Measurements from ENCODE around the gene IQCE.
"Not testable (repeated sequence)": the region's sequence is repeated elsewhere in the genome, so short reads cannot be mapped to it uniquely, and the experiment has no call there.

Gene IQCE

GRCh38 chr7:2554661-2555111 lies 4.1 kb upstream of the IQCE start:
- peak overlapping the region; percentile 97 to 100 (median 99) for H3K4me2 ChIP-seq
- H4K20me1 ChIP-seq, result peaks cover 0 to 25% (median 17%) of the 10 kb centered on the region in 11 experiments; a peak in 17 of 22 replicates
- H3K9ac ChIP-seq, result peak overlapping the region; percentile 91 to 100 (median 99)
- H3K27me3 ChIP-seq, result no peaks in the 10 kb centered on the region
- H3K4me3 ChIP-seq, result peak overlapping the region; percentile 60 to 79 (median 70)
- peaks cover 56 to 67% (median 60%) of the 10 kb centered on the region in 10 experiments for H3K4me1 ChIP-seq
- H3K36me3 ChIP-seq, result peaks cover 22 to 40% (median 28%) of the 10 kb centered on the region in 11 experiments
- peak overlapping the region in 10 of 11 experiments; percentile 95 to 100 (median 100); a peak in 19 of 22 replicates for H3K27ac ChIP-seq
- TF ChIP-seq Cebpa-rat (IDR thresholded peaks at IDR 0.05), result no peak
- H3K9me3 ChIP-seq (replicated peaks in 1 of 11), result no peaks in the 10 kb centered on the region

GRCh38 chr7:2555121-2556052 lies 3.4 kb upstream of the IQCE start, which contains the start of gene BRAT1:
Gene BRAT1, minus strand, starts transcription at chr7:2555524. Its CDS starts 1,093 bp downstream, at chr7:2554431.
- TF ChIP-seq Cebpa-rat (IDR thresholded peaks at IDR 0.05), result no peak
- no peaks in the 10 kb centered on the region for H3K9me3 ChIP-seq (replicated peaks in 1 of 11)
- peaks cover 0 to 23% (median 12%) of the 10 kb centered on the region in 11 experiments; a peak in 12 of 22 replicates for H4K20me1 ChIP-seq
- no peaks in the 10 kb centered on the region for H3K27me3 ChIP-seq
- peaks cover 16 to 33% (median 22%) of the 10 kb centered on the region in 11 experiments; a peak in 21 of 22 replicates for H3K36me3 ChIP-seq
- H3K4me2 ChIP-seq, result peak within 1 kb of the TSS; percentile 97 to 100 (median 99)
- H3K9ac ChIP-seq, result peak within 1 kb of the TSS; percentile 91 to 100 (median 99)
- peaks cover 59 to 74% (median 65%) of the 10 kb centered on the region in 10 experiments for H3K4me1 ChIP-seq
- peak within 1 kb of the TSS; percentile 60 to 79 (median 70) for H3K4me3 ChIP-seq
- H3K27ac ChIP-seq, result peak within 1 kb of the TSS; percentile 95 to 100 (median 100)

GRCh38 chr7:2559283-2559950 lies 638 bp downstream of the IQCE start:
- Histone ChIP-seq H3K9me3 (replicated peaks in 1 of 11) (no peaks in the 10 kb centered on the region), H4K20me1 (peaks cover 0 to 8% (median 3%) of the 10 kb centered on the region in 11 experiments; a peak in 6 of 22 replicates), H3K4me2 (peak overlapping the region; percentile 92 to 100 (median 99)), H3K36me3 (no peaks in the 10 kb centered on the region), H3K4me1 (peaks cover 44 to 49% (median 47%) of the 10 kb centered on the region in 10 experiments), H3K27me3 (no peaks in the 10 kb centered on the region), H3K9ac (peak overlapping the region; percentile 73 to 86 (median 81)), H3K27ac (peak overlapping the region; percentile 29 to 72 (median 66); a peak in 21 of 22 replicates), H3K4me3 (peak overlapping the region; percentile 81 to 95 (median 84))
- TF ChIP-seq Cebpa-rat (IDR thresholded peaks at IDR 0.05), result no peak

GRCh38 chr7:2563955-2564354 lies 5.2 kb downstream of the IQCE start:
- H3K4me1 ChIP-seq, result peaks cover 29 to 44% (median 39%) of the 10 kb centered on the region in 10 experiments
- H3K4me3 ChIP-seq; H3K9me3 ChIP-seq (replicated peaks in 1 of 11); H3K27ac ChIP-seq; H3K4me2 ChIP-seq; H3K27me3 ChIP-seq; H3K9ac ChIP-seq; H3K36me3 ChIP-seq: not testable (repeated sequence)
- H4K20me1 ChIP-seq, result peaks cover 0 to 33% (median 4%) of the 10 kb centered on the region in 11 experiments; a peak in 9 of 22 replicates

GRCh38 chr7:2564970-2565540 lies 6.3 kb downstream of the IQCE start:
- no peak overlapping the region for H3K9ac ChIP-seq
- peaks cover 22 to 39% (median 34%) of the 10 kb centered on the region in 10 experiments for H3K4me1 ChIP-seq
- TF ChIP-seq Cebpa-rat (IDR thresholded peaks at IDR 0.05), result no peak
- peaks cover 0 to 38% (median 4%) of the 10 kb centered on the region in 11 experiments; a peak in 9 of 22 replicates for H4K20me1 ChIP-seq
- H3K4me2 ChIP-seq, result no peak overlapping the region
- no peak overlapping the region for H3K4me3 ChIP-seq
- H3K9me3 ChIP-seq (replicated peaks in 1 of 11), result no peaks in the 10 kb centered on the region
- peaks cover 0 to 12% (median 0%) of the 10 kb centered on the region in 11 experiments; a peak in 2 of 22 replicates for H3K36me3 ChIP-seq
- H3K27ac ChIP-seq, result no peak overlapping the region
- no peaks in the 10 kb centered on the region for H3K27me3 ChIP-seq

- Histone ChIP-seq H3K9ac (no peak overlapping the region), H4K20me1 (peaks cover 0 to 38% (median 4%) of the 10 kb centered on the region in 11 experiments; a peak in 9 of 22 replicates), H3K27ac (no peak overlapping the region), H3K27me3 (0 out of 22 replicates have a peak, but pooled peaks cover 0 to 4% (median 0%) of the 10 kb centered on the region in 11 experiments), H3K4me1 (peaks cover 18 to 37% (median 29%) of the 10 kb centered on the region in 10 experiments), H3K4me3 (no peak overlapping the region), H3K9me3 (replicated peaks in 1 of 11) (no peaks in the 10 kb centered on the region), H3K36me3 (peaks cover 0 to 17% (median 0%) of the 10 kb centered on the region in 11 experiments; a peak in 3 of 22 replicates), H3K4me2 (peak overlapping the region; percentile 53 to 85 (median 72))
- no peak for TF ChIP-seq Cebpa-rat (IDR thresholded peaks at IDR 0.05)
Observed at GRCh38 chr7:2566348-2566889, 7.6 kb downstream of the IQCE start.

GRCh38 chr7:2566890-2567678 lies 8.3 kb downstream of the IQCE start:
- no peak for TF ChIP-seq Cebpa-rat (IDR thresholded peaks at IDR 0.05)
- Histone ChIP-seq H3K27ac (no peak overlapping the region), H3K27me3 (peaks cover 0 to 7% (median 0%) of the 10 kb centered on the region in 11 experiments; a peak in 2 of 22 replicates), H3K36me3 (peaks cover 0 to 24% (median 0%) of the 10 kb centered on the region in 11 experiments; a peak in 4 of 22 replicates), H3K9me3 (replicated peaks in 1 of 11) (no peaks in the 10 kb centered on the region), H4K20me1 (peaks cover 0 to 38% (median 4%) of the 10 kb centered on the region in 11 experiments; a peak in 9 of 22 replicates), H3K4me2 (peak overlapping the region; percentile 53 to 85 (median 72)), H3K9ac (0 out of 22 replicates have a peak overlapping the region, but pooled peaks of 2 of the 11 experiments have one; percentile 3 to 10), H3K4me3 (peak overlapping the region in 1 of 10 experiments; percentile 1; a peak in 1 of 20 replicates), H3K4me1 (peaks cover 23 to 44% (median 29%) of the 10 kb centered on the region in 10 experiments)

Data from BLaER1 treated with 17β-estradiol and CSF1 and Interleukin-3, amounts not matched to agents 10 nM and 100 nM (cell line).